Neural progenitor cell (in vitro differentiated cells): ENCODE results near the gene OSTF1.

Experiments
- CTCF ChIP-seq: fragments of 200-600 bp; sonication (generic); IDR thresholded peaks from 2 replicates; pipeline ENCODE4 v1.5.1; 2017; ENCODE audit warnings: antibody characterized with exemption, mild to moderate bottlenecking
- EZH2 ChIP-seq: fragments of 200-600 bp; sonication (generic); IDR thresholded peaks from 2 replicates; pipeline ENCODE4 v1.6.1; 2017; ENCODE audit warnings: antibody characterized with exemption, mild to moderate bottlenecking, moderate library complexity
- EZH2phosphoT487 ChIP-seq: fragments of 200-600 bp; sonication (generic); IDR thresholded peaks from 2 replicates; pipeline ENCODE4 v1.6.1; 2017; ENCODE audit warnings: antibody characterized with exemption

GRCh38 chr9:75090579-75090978 is 2.3 kb downstream of the OSTF1 start:
- TF ChIP-seq EZH2phosphoT487 (no peak), CTCF (no peak), EZH2 (no peak)
